HCT116 (cell line): ENCODE results near the gene FRMD8. TPM values are rescaled to one million over a fixed set of nuclear protein-coding genes. Genes with fewer than 3 reads are reported as not detected.

ENCODE experiments used
- ATAC-seq: fragments of 200-7000 bp; cut with Tn5 transposase; 2 replicates; pipeline ENCODE4 v1.9.1; 2020; ENCODE audit warnings: mild to moderate bottlenecking, moderate library complexity
- BruUV-seq: library from RNA; stranded (reverse); fragments of 400-500 nt; replicated peaks from 2 replicates; lab custom pipeline; 2021; lab: Mats Ljungman, UMichigan
- CTCF ChIA-PET: fragments of 300-600 bp; sonication (Branson Sonifier 250); formaldehyde crosslinking; loops from one replicate; lab custom pipeline; 2021; ENCODE audit warnings: antibody characterized with exemption; lab: Charles Lee
- POLR2A ChIA-PET: fragments of 300-600, 350-600 bp; sonication (Branson Sonifier 250); formaldehyde crosslinking; loops from one replicate; lab custom pipeline; 2021; ENCODE audit warnings: antibody characterized with exemption; lab: Charles Lee
- RAD21 ChIA-PET, 2 experiments: fragments of 300-600 bp; sonication (Branson Sonifier 250); formaldehyde crosslinking; loops; one replicate each; lab custom pipeline; 2023; ENCODE audit warnings: low total read pairs in 2 of 2; ENCODE audit not compliant: uncharacterized antibody in 2 of 2, unreplicated experiment in 2 of 2, low non-redundant PET in 1 of 2; lab: Charles Lee
- DNase-seq: peaks from one replicate; pipeline ENCODE4 v3.0.0-alpha.2; 2010; ENCODE audit warnings: low read depth, low spot score
- H2AFZ ChIP-seq: fragments of 200-600 bp; shearing (Covaris generic), sonication (generic); 2 replicates; pipeline ENCODE4 v1.6.1; 2017; ENCODE audit warnings: low read depth, mixed run types, mixed read lengths, antibody characterized with exemption, low read length; ENCODE audit not compliant: poor library complexity, severe bottlenecking
- H3K27ac ChIP-seq: 2 replicates; pipeline ENCODE4 v1.5.1; 2012; ENCODE audit warnings: low read depth, low read length
- H3K27me3 ChIP-seq: fragments of 200-600 bp; sonication (generic); 2 replicates; pipeline ENCODE4 v1.6.1; 2016; ENCODE audit warnings: mixed run types, low read length, mixed read lengths; ENCODE audit not compliant: insufficient read depth
- H3K36me3 ChIP-seq, 2 experiments: fragments of 200-500 bp in 1 of 2; fragments of 200-600 bp in 1 of 2; sonication (Bioruptor generic) in 1 of 2; sonication (generic) in 1 of 2; 2 replicates each; pipeline versions ENCODE4 v1.5.1 to v1.6.1; 2014 to 2016; ENCODE audit warnings: low read length in 2 of 2, inconsistent platforms in 1 of 2, mixed read lengths in 1 of 2, mixed run types in 1 of 2; ENCODE audit not compliant: insufficient read depth in 2 of 2, control insufficient read depth in 1 of 2
- H3K4me1 ChIP-seq, 2 experiments: fragments of 200-600 bp in 1 of 2; sonication (generic) in 1 of 2; 2 replicates each; pipeline versions ENCODE4 v1.5.1 to v1.6.1; 2012 to 2017; ENCODE audit warnings: low read length in 2 of 2, inconsistent platforms in 1 of 2, mild to moderate bottlenecking in 1 of 2, mixed read lengths in 1 of 2, mixed run types in 1 of 2, moderate library complexity in 1 of 2; ENCODE audit not compliant: insufficient read depth in 2 of 2, control insufficient read depth in 1 of 2
- H3K4me2 ChIP-seq: fragments of 200-600 bp; sonication (generic); 2 replicates; pipeline ENCODE4 v1.6.1; 2017; ENCODE audit warnings: mixed run types, low read length, mixed read lengths
- H3K4me3 ChIP-seq, 2 experiments: fragments of 200-600 bp in 1 of 2; sonication (generic) in 1 of 2; replicated peaks in 1 of 2; 2 replicates each; pipeline ENCODE4 v1.5.1; 2011 to 2016; ENCODE audit warnings: low read length in 2 of 2, control low read depth in 1 of 2, low read depth in 1 of 2, mild to moderate bottlenecking in 1 of 2, mixed read lengths in 1 of 2, mixed run types in 1 of 2
- H3K79me2 ChIP-seq: fragments of 200-600 bp; sonication (generic); 2 replicates; pipeline ENCODE4 v1.6.1; 2017; ENCODE audit warnings: mild to moderate bottlenecking, mixed run types, low read length, moderate library complexity, mixed read lengths; ENCODE audit not compliant: insufficient read depth
- H3K9ac ChIP-seq: fragments of 200-600 bp; sonication (generic); 2 replicates; pipeline ENCODE4 v1.6.1; 2016; ENCODE audit warnings: low read length, mixed read lengths
- H3K9me2 ChIP-seq: fragments of 200-600 bp; sonication (generic), shearing (Covaris generic); 2 replicates; pipeline ENCODE4 v1.6.1; 2017; ENCODE audit warnings: mixed run types, mild to moderate bottlenecking, moderate library complexity; ENCODE audit not compliant: insufficient read depth
- H3K9me3 ChIP-seq, 2 experiments: fragments of 200-500 bp in 1 of 2; fragments of 200-600 bp in 1 of 2; sonication (Bioruptor generic) in 1 of 2; sonication (generic) in 1 of 2; 2 replicates each; pipeline ENCODE4 v1.6.1; 2014 to 2017; ENCODE audit warnings: low read length in 2 of 2, mixed read lengths in 2 of 2, inconsistent platforms in 1 of 2, low read depth in 1 of 2, mild to moderate bottlenecking in 1 of 2, mixed run types in 1 of 2, moderate library complexity in 1 of 2; ENCODE audit not compliant: control insufficient read depth in 1 of 2, insufficient read depth in 1 of 2
- H4K20me1 ChIP-seq: fragments of 200-600 bp; sonication (generic), shearing (Covaris generic); 2 replicates; pipeline ENCODE4 v1.6.1; 2017; ENCODE audit warnings: mixed run types, mild to moderate bottlenecking, moderate library complexity; ENCODE audit not compliant: insufficient read depth
- CBX3 ChIP-seq: IDR thresholded peaks from 2 replicates; pipeline ENCODE4 v1.6.1; 2012; ENCODE audit warnings: low read depth
- CEBPB ChIP-seq: IDR thresholded peaks from 2 replicates; pipeline ENCODE4 v1.6.1; 2012; ENCODE audit warnings: low read depth
- EGR1 ChIP-seq: IDR thresholded peaks from 2 replicates; pipeline ENCODE4 v1.6.1; 2012; ENCODE audit warnings: low read depth
- EZH2 ChIP-seq: fragments of 200-600 bp; sonication (generic); IDR thresholded peaks from 2 replicates; pipeline ENCODE4 v1.6.1; 2017; ENCODE audit warnings: antibody characterized with exemption, mixed run types
- FOSL1 ChIP-seq: IDR thresholded peaks from 2 replicates; pipeline ENCODE4 v1.6.1; 2012; ENCODE audit warnings: low read depth
- JUND ChIP-seq: IDR thresholded peaks from 2 replicates; pipeline ENCODE4 v1.6.1; 2012
- RAD21 ChIP-seq: IDR thresholded peaks from 2 replicates; pipeline ENCODE4 v1.6.1; 2012; ENCODE audit warnings: low read depth, mild to moderate bottlenecking
- TCF7L2 ChIP-seq: IDR thresholded peaks from 2 replicates; pipeline ENCODE4 v1.7.0; 2011; ENCODE audit warnings: borderline replicate concordance, inconsistent platforms; ENCODE audit not compliant: insufficient read depth, insufficient read length; ENCODE audit errors: extremely low read depth
- YY1 ChIP-seq: IDR thresholded peaks from 2 replicates; pipeline ENCODE4 v1.6.1; 2011; ENCODE audit warnings: low read length, low read depth, moderate library complexity, mild to moderate bottlenecking; ENCODE audit not compliant: insufficient replicate concordance; ENCODE audit errors: extremely low read depth
- intact Hi-C: fragments of 100-400 bp; cut with micrococcal nuclease; formaldehyde crosslinking; loops from 2 replicates; pipeline ENCODE4 v1.10.0; 2022
- total RNA-seq: library from RNA; stranded (reverse); gene quantifications from one replicate; pipeline ENCODE4 v1.2.1, GENCODE V29; 2021; ENCODE audit not compliant: unreplicated experiment
- TF ChIP-seq, protein P1 (sequence below): IDR thresholded peaks from 2 replicates; pipeline ENCODE4 v1.6.1; 2012

Gene FRMD8
- total RNA-seq, 1 experiment from 2014 or later = 35.8 TPM

DNA sequence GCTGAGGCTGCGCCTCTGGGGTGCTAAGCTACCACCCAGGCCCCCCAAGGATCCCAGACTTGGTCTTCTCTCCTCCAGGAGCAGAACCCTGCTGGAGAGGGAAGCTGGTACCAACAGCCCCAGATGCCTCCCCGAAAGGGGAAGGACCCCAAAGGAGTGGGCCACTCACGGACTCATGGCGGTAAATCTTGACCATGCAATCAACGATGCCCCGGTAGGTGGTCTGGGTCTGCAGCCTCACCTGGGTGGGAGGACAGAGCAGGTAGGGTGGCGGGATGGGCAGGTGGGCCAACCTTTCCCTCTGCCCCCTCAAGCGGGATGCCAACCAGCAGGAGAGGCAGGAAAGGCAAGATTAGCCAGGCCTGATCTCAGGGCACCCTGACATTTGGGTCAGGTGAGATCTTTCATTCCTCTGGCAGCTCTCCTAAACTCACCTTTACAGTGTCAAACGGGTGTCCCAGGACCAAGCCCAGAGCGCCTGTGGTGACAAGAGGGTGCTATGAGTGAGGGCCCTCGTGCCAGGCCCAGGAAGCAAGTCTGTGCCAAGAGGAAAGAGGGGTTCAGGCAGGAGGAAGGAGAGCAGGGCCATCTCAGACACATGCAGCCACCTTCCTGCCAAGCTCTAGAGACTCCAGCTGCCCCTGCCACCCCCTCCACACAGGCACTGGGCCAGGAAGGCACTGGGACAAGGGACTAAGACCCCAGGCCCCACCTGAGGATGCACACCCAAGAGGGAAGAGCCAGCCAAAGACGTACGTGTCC is 6.6 kb upstream of the FRMD8 start:
- Histone ChIP-seq H3K9ac (no peak overlapping the region), H3K4me1 (peaks cover 43 to 54% of the 10 kb centered on the region in 2 experiments), H3K9me3 (no peaks in the 10 kb centered on the region), H3K27me3 (no peaks in the 10 kb centered on the region), H4K20me1 (no peaks in the 10 kb centered on the region), H3K36me3 (no peaks in the 10 kb centered on the region), H3K4me2 (no peak overlapping the region), H3K9me2 (no peaks in the 10 kb centered on the region), H3K27ac (no peak overlapping the region; the same call in 1 of the 2 replicates), H3K79me2 (no peaks in the 10 kb centered on the region), H3K4me3 (no peak overlapping the region), H2AFZ (no peak overlapping the region)
- DNase-seq = no peak
- TF ChIP-seq EGR1 (no peak), JUND (no peak), CBX3 (no peak), RAD21 (no peak), CEBPB (no peak), TCF7L2 (no peak)
- TF ChIP-seq, protein P1, sequence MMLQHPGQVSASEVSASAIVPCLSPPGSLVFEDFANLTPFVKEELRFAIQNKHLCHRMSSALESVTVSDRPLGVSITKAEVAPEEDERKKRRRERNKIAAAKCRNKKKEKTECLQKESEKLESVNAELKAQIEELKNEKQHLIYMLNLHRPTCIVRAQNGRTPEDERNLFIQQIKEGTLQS = no peak
- intact Hi-C loops = loop anchor here (5.0 kb wide), 2 partner anchors 127 to 192 kb away; partner anchors contain the start of genes FAM89B and ZNRD2
- ChIA-PET CTCF (no interaction called here), RAD21 (no interaction called here), POLR2A (interaction anchor here (0.7 to 1.6 kb wide), 3 partner anchors 43 to 128 kb away, joined by 3 read pairs; partner anchors contain the start of gene NEAT1)
- ATAC-seq = no peak
- no TSS peak for BruUV-seq

DNA sequence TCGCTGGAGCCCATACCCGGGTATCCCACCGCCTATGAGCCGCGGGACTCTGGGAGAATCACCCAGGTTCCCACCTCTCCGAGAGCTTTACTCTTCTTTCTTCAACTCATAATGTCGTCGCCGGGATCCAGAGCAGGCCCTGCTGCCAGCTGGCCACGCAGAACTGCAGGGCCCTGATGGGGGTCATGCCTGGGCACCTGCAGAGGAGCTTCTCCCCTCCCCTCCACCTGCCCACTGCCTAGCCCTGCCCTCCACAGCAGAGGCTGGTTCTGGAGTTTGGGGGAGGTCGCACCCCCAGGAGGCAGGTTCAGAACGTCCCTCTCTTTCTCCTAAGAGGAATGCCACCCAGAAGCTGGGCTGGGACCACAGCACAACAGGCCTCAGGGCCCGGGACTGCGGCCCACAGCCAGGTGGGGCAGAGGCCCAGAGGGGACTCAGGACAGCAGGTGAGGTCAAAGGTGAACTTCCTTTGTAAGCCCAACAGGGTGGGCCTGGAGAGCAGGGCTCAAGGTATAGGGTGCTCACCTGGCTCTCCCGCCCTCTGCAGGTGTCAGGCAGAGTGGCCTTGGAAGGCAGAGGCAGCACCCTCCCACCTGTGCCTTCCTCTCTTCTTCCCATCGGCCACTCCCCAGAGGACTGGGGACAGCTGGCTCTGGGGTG is 5.8 kb upstream of the FRMD8 start:
- H2AFZ ChIP-seq = no peak overlapping the region
- no TSS peak for BruUV-seq
- ATAC-seq (no peak), DNase-seq (no peak)
- H3K79me2 ChIP-seq = no peaks in the 10 kb centered on the region
- POLR2A ChIA-PET = interaction anchor here (1.3 to 2.5 kb wide), 5 partner anchors 10 to 127 kb away, joined by 3 to 20 read pairs (median 3); partner anchors contain the start of genes MALAT1 and NEAT1
- no peaks in the 10 kb centered on the region for H3K9me2 ChIP-seq
- H3K36me3 ChIP-seq = no peaks in the 10 kb centered on the region
- peaks cover 50 to 59% of the 10 kb centered on the region in 2 experiments for H3K4me1 ChIP-seq
- no peaks in the 10 kb centered on the region for H4K20me1 ChIP-seq
- CTCF ChIA-PET = no interaction called here
- TF ChIP-seq CEBPB (no peak), EZH2 (no peak), RAD21 (no peak), YY1 (no peak), FOSL1 (no peak)
- peak overlapping the region; percentile 99 for H3K27ac ChIP-seq
- H3K27me3 ChIP-seq = no peaks in the 10 kb centered on the region
- no peaks in the 10 kb centered on the region for H3K9me3 ChIP-seq
- peak overlapping the region; percentile 85 for H3K4me2 ChIP-seq
- RAD21 ChIA-PET = no interaction called here
- peak overlapping the region; percentile 70; the same call in 1 of the 2 replicates for H3K9ac ChIP-seq
- intact Hi-C loops = loop anchor here (5.0 kb wide), 2 partner anchors 127 to 192 kb away; partner anchors contain the start of genes FAM89B and ZNRD2
- H3K4me3 ChIP-seq = peak overlapping the region in 1 of 2 experiments; percentile 55; a peak in 2 of 4 replicates
